ENCODE measurements around the gene CD180.

- TF ChIP-seq CTCF (IDR thresholded peaks at IDR 0.05) (no peak), POLR2A (IDR thresholded peaks at IDR 0.05) (no peak)
Observed at GRCh38 chr5:67203701-67204074, 7.1 kb upstream of the CD180 start.

Measured in right lobe of liver (tissue), 4 donors.